ENCODE data around the gene CIAO2B. TPM values are rescaled to one million over a fixed set of nuclear protein-coding genes. Genes with fewer than 3 reads are reported as not detected.
A peak's percentile ranks its signal among the peaks of the same experiment; 100 is the strongest.

CIAO2B gene
- total RNA-seq, 1 experiment from 2014 or later: 59.7 TPM

DNA sequence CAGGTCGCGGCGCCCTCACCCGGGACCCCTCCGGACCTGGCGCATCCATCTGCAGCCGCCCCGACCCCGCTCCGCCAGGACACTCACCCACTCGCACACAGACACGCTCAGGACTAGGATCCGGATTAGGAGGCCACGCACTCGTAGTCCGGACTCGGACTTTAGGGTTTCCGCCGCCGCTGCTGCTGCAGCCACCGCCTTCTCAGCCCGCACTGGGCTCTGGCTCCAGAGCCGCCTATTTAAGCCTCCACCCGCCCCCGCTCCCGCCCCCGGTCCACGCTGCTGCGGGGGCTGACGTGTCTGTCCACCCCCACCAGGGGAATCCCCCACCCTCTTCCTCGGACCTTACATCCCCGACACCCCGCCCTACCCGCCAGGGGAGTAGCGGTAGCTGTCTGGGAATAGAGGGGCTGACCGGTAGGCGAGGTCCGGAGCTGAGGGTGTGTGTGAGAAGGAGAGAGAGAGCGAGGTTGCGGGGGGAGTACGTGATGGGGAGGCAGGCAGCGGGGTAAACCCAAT lies 8.8 kb downstream of the CIAO2B start, which contains the start of gene RRAD:
Gene RRAD (minus strand): TSS at position 214 of the 519 bp plus-strand sequence. CDS start 356 bp downstream, outside the sequence.
- ATAC-seq (peak; percentile 11), DNase-seq (ENCODE audit: low spot score) (peak; percentile 26)
- no peak within 1 kb of the TSS for H3K27ac Mint-ChIP-seq
- POLR2A ChIA-PET: no interaction called here
- H3K27me3 Mint-ChIP-seq (ENCODE audit: low read depth): peaks cover 59% of the 10 kb centered on the region
- peaks cover 7% of the 10 kb centered on the region; the same call in 1 of the 2 replicates for H3K4me1 Mint-ChIP-seq
- H3K36me3 Mint-ChIP-seq: no peaks in the 10 kb centered on the region
- TF ChIP-seq OVOL2 (CRISPR knock-in tag; IDR thresholded peaks at IDR 0.05; ENCODE audit: borderline replicate concordance): no peak
- TF ChIP-seq, protein P1, sequence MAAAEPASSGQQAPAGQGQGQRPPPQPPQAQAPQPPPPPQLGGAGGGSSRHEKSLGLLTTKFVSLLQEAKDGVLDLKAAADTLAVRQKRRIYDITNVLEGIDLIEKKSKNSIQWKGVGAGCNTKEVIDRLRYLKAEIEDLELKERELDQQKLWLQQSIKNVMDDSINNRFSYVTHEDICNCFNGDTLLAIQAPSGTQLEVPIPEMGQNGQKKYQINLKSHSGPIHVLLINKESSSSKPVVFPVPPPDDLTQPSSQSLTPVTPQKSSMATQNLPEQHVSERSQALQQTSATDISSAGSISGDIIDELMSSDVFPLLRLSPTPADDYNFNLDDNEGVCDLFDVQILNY (CRISPR knock-in tag; IDR thresholded peaks at IDR 0.05): no peak
- TF ChIP-seq FOXK1 (CRISPR knock-in tag; IDR thresholded peaks at IDR 0.05): no peak
- no peak for TF ChIP-seq NFE2L1 (CRISPR knock-in tag; IDR thresholded peaks at IDR 0.05)
- TF ChIP-seq NFYB (CRISPR knock-in tag; conservative IDR thresholded peaks at IDR 0.05; ENCODE audit: low read depth): no peak
- TF ChIP-seq SP1 (CRISPR knock-in tag; conservative IDR thresholded peaks at IDR 0.05): no peak
- no peak for TF ChIP-seq ZNF416 (CRISPR knock-in tag; IDR thresholded peaks at IDR 0.05)
- no peak for TF ChIP-seq ZNF317 (CRISPR knock-in tag; IDR thresholded peaks at IDR 0.05; ENCODE audit: borderline replicate concordance, low read depth)
- TF ChIP-seq, protein P2, sequence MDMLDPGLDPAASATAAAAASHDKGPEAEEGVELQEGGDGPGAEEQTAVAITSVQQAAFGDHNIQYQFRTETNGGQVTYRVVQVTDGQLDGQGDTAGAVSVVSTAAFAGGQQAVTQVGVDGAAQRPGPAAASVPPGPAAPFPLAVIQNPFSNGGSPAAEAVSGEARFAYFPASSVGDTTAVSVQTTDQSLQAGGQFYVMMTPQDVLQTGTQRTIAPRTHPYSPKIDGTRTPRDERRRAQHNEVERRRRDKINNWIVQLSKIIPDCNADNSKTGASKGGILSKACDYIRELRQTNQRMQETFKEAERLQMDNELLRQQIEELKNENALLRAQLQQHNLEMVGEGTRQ (CRISPR knock-in tag; IDR thresholded peaks at IDR 0.05): no peak
- TF ChIP-seq RORB (CRISPR knock-in tag; IDR thresholded peaks at IDR 0.05): no peak
- TF ChIP-seq ZNF281 (CRISPR knock-in tag; IDR thresholded peaks at IDR 0.05): no peak
- no peak for TF ChIP-seq MLX (CRISPR knock-in tag; IDR thresholded peaks at IDR 0.05)
- TF ChIP-seq, protein P3, sequence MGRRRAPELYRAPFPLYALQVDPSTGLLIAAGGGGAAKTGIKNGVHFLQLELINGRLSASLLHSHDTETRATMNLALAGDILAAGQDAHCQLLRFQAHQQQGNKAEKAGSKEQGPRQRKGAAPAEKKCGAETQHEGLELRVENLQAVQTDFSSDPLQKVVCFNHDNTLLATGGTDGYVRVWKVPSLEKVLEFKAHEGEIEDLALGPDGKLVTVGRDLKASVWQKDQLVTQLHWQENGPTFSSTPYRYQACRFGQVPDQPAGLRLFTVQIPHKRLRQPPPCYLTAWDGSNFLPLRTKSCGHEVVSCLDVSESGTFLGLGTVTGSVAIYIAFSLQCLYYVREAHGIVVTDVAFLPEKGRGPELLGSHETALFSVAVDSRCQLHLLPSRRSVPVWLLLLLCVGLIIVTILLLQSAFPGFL (CRISPR knock-in tag; IDR thresholded peaks at IDR 0.05; ENCODE audit: borderline replicate concordance): no peak
- no peak for TF ChIP-seq SMAD3 (CRISPR knock-in tag; IDR thresholded peaks at IDR 0.05; ENCODE audit: borderline replicate concordance)
- TF ChIP-seq, protein P4, sequence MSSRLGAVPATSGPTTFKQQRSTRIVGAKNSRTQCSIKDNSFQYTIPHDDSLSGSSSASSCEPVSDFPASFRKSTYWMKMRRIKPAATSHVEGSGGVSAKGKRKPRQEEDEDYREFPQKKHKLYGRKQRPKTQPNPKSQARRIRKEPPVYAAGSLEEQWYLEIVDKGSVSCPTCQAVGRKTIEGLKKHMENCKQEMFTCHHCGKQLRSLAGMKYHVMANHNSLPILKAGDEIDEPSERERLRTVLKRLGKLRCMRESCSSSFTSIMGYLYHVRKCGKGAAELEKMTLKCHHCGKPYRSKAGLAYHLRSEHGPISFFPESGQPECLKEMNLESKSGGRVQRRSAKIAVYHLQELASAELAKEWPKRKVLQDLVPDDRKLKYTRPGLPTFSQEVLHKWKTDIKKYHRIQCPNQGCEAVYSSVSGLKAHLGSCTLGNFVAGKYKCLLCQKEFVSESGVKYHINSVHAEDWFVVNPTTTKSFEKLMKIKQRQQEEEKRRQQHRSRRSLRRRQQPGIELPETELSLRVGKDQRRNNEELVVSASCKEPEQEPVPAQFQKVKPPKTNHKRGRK (CRISPR knock-in tag; IDR thresholded peaks at IDR 0.05; ENCODE audit: borderline replicate concordance): no peak
- CTCF ChIA-PET: interaction anchor here (0.6 to 7.0 kb wide), 15 partner anchors 9 to 360 kb away, joined by 3 to 175 read pairs (median 4); partner anchors contain the start of genes CES3, NAE1 and PDP2
- H3K9me3 Mint-ChIP-seq: no peaks in the 10 kb centered on the region
- H3K4me3 Mint-ChIP-seq: peak within 1 kb of the TSS; percentile 73
